LNCaP clone FGC (cell line): ENCODE results near the gene FBLN2.

Experiments used
- DNase-seq: peaks from one replicate; pipeline ENCODE4 v3.0.0-alpha.2; 2011; ENCODE audit warnings: low read depth
- H3K4me3 ChIP-seq: 2 replicates; pipeline ENCODE4 v1.5.1; 2011; ENCODE audit warnings: mild to moderate bottlenecking, low read depth, low read length, control low read depth
- CTCF ChIP-seq: IDR thresholded peaks from 2 replicates; pipeline ENCODE4 v1.5.1; 2012; ENCODE audit warnings: mild to moderate bottlenecking; ENCODE audit not compliant: control insufficient read depth, insufficient read depth; ENCODE audit errors: extremely low read depth

The FBLN2 gene

GRCh38 chr3:13514639-13515435, 34.1 kb upstream of the FBLN2 start:
- TF ChIP-seq CTCF = no peak
- DNase-seq = no peak
- no peak overlapping the region for H3K4me3 ChIP-seq

GRCh38 chr3:13515786-13516759, 32.9 kb upstream of the FBLN2 start:
- TF ChIP-seq CTCF = no peak
- no peak for DNase-seq
- no peak overlapping the region for H3K4me3 ChIP-seq

- TF ChIP-seq CTCF = no peak
- DNase-seq = no peak
- no peak overlapping the region for H3K4me3 ChIP-seq
Measured at GRCh38 chr3:13516760-13517135, 32.2 kb upstream of the FBLN2 start.

GRCh38 chr3:13517253-13517977, 31.5 kb upstream of the FBLN2 start:
- TF ChIP-seq CTCF = no peak
- no peak overlapping the region for H3K4me3 ChIP-seq
- DNase-seq = no peak

- H3K4me3 ChIP-seq = no peak overlapping the region
- no peak for DNase-seq
- no peak for TF ChIP-seq CTCF
Measured at GRCh38 chr3:13518516-13518953, 30.4 kb upstream of the FBLN2 start.

- TF ChIP-seq CTCF = no peak
- no peak overlapping the region for H3K4me3 ChIP-seq
- no peak for DNase-seq
Measured at GRCh38 chr3:13519006-13519791, 29.7 kb upstream of the FBLN2 start.
